SK-N-SH treated with all-trans-retinoic acid at 6 μM for 48 hours (cell line): ENCODE measurements around the gene NANOS1.

ENCODE experiments used
- ARNTL ChIP-seq: fragments of 450-650 bp; formaldehyde crosslinking; IDR thresholded peaks from 2 replicates; pipeline ENCODE4 v1.5.0; 2020; ENCODE audit warnings: low read depth, mild to moderate bottlenecking, moderate library complexity, borderline replicate concordance
- BACH2 ChIP-seq: fragments of 250-450 bp; sonication (Bioruptor Pico); IDR thresholded peaks from 2 replicates; pipeline ENCODE4 v1.9.0; 2021; ENCODE audit warnings: mild to moderate bottlenecking, borderline replicate concordance
- ESRRG ChIP-seq: fragments of 250-450 bp; sonication (Bioruptor Pico); IDR thresholded peaks from 2 replicates; pipeline ENCODE4 v1.6.1; 2021; ENCODE audit warnings: mild to moderate bottlenecking
- GLIS3 ChIP-seq: fragments of 250-450 bp; sonication (Bioruptor Pico); IDR thresholded peaks from 2 replicates; pipeline ENCODE4 v1.5.0; 2020; ENCODE audit warnings: mild to moderate bottlenecking, moderate library complexity
- RARB ChIP-seq: fragments of 250-450 bp; sonication (Bioruptor Pico); IDR thresholded peaks from 2 replicates; pipeline ENCODE4 v1.8.0; 2021; ENCODE audit warnings: mild to moderate bottlenecking, moderate library complexity
- TCF4 ChIP-seq: fragments of 250-450 bp; sonication (Bioruptor Pico); IDR thresholded peaks from 2 replicates; pipeline ENCODE4 v1.8.0; 2021; ENCODE audit warnings: mild to moderate bottlenecking, moderate library complexity, borderline replicate concordance
- ZFP3 ChIP-seq: fragments of 250-450 bp; sonication (Bioruptor Pico); IDR thresholded peaks from 2 replicates; pipeline ENCODE4 v1.5.0; 2020; ENCODE audit warnings: mild to moderate bottlenecking, moderate library complexity
- ZFP30 ChIP-seq: fragments of 450-650 bp; formaldehyde crosslinking; IDR thresholded peaks from 2 replicates; pipeline ENCODE4 v1.5.0; 2022; ENCODE audit warnings: mild to moderate bottlenecking, moderate library complexity
- ZNF8 ChIP-seq: fragments of 450-650 bp; formaldehyde crosslinking; IDR thresholded peaks from 2 replicates; pipeline ENCODE4 v1.5.0; 2020; ENCODE audit warnings: mild to moderate bottlenecking, moderate library complexity
- TF ChIP-seq, protein P1 (sequence below): fragments of 250-450 bp; sonication (Bioruptor Pico); IDR thresholded peaks from 2 replicates; pipeline ENCODE4 v1.5.1; 2020; ENCODE audit warnings: low read depth, mild to moderate bottlenecking, moderate library complexity
- TF ChIP-seq, protein P2 (sequence below): fragments of 250-450 bp; sonication (Bioruptor Pico); IDR thresholded peaks from 2 replicates; pipeline ENCODE4 v1.8.0; 2020; ENCODE audit warnings: mild to moderate bottlenecking, moderate library complexity, borderline replicate concordance
- TF ChIP-seq, protein P3 (sequence below): fragments of 250-450 bp; sonication (Bioruptor Pico); IDR thresholded peaks from 2 replicates; pipeline ENCODE4 v1.8.0; 2021; ENCODE audit warnings: low read depth, mild to moderate bottlenecking, moderate library complexity, borderline replicate concordance

DNA sequence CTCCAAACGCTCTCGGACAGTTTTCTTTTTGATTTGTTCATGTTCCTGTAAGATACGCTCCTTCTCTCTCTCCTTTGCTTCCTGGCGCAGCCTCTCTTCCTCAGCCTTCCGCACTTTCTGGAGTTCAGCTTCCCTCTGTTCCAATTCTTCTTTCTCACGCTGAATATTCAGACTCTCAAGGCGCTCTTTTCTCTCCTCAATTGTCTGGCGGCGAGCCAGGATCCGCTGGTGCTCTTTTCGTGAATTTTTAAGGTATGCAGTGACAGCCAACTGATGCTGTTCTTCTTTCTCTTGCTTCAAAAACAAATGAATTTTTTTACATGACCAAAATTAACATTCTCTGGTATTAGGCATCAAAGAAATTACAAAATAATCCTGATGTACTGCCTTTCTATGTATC, 28.5 kb downstream of the NANOS1 start:
- no peak for TF ChIP-seq BACH2 (CRISPR knock-in tag)
- TF ChIP-seq, protein P1, sequence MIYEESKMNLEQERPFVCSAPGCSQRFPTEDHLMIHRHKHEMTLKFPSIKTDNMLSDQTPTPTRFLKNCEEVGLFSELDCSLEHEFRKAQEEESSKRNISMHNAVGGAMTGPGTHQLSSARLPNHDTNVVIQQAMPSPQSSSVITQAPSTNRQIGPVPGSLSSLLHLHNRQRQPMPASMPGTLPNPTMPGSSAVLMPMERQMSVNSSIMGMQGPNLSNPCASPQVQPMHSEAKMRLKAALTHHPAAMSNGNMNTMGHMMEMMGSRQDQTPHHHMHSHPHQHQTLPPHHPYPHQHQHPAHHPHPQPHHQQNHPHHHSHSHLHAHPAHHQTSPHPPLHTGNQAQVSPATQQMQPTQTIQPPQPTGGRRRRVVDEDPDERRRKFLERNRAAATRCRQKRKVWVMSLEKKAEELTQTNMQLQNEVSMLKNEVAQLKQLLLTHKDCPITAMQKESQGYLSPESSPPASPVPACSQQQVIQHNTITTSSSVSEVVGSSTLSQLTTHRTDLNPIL (CRISPR knock-in tag) = no peak
- TF ChIP-seq GLIS3 (CRISPR knock-in tag) = no peak
- no peak for TF ChIP-seq ARNTL
- TF ChIP-seq, protein P2, sequence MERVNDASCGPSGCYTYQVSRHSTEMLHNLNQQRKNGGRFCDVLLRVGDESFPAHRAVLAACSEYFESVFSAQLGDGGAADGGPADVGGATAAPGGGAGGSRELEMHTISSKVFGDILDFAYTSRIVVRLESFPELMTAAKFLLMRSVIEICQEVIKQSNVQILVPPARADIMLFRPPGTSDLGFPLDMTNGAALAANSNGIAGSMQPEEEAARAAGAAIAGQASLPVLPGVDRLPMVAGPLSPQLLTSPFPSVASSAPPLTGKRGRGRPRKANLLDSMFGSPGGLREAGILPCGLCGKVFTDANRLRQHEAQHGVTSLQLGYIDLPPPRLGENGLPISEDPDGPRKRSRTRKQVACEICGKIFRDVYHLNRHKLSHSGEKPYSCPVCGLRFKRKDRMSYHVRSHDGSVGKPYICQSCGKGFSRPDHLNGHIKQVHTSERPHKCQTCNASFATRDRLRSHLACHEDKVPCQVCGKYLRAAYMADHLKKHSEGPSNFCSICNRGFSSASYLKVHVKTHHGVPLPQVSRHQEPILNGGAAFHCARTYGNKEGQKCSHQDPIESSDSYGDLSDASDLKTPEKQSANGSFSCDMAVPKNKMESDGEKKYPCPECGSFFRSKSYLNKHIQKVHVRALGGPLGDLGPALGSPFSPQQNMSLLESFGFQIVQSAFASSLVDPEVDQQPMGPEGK (CRISPR knock-in tag) = no peak
- TF ChIP-seq ZFP3 (CRISPR knock-in tag) = no peak
- TF ChIP-seq ESRRG = no peak
- TF ChIP-seq RARB (CRISPR knock-in tag) = no peak
- no peak for TF ChIP-seq TCF4 (CRISPR knock-in tag)
- TF ChIP-seq, protein P3, sequence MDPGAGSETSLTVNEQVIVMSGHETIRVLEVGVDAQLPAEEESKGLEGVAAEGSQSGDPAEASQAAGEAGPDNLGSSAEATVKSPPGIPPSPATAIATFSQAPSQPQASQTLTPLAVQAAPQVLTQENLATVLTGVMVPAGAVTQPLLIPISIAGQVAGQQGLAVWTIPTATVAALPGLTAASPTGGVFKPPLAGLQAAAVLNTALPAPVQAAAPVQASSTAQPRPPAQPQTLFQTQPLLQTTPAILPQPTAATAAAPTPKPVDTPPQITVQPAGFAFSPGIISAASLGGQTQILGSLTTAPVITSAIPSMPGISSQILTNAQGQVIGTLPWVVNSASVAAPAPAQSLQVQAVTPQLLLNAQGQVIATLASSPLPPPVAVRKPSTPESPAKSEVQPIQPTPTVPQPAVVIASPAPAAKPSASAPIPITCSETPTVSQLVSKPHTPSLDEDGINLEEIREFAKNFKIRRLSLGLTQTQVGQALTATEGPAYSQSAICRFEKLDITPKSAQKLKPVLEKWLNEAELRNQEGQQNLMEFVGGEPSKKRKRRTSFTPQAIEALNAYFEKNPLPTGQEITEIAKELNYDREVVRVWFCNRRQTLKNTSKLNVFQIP = no peak
- TF ChIP-seq ZFP30 (CRISPR knock-in tag) = no peak
- TF ChIP-seq ZNF8 = no peak
